Brain microvascular endothelial cell (primary cell): ENCODE data around the gene LRRC18.

Source experiments
- DNase-seq: peaks from one replicate; pipeline ENCODE4 v3.0.0-alpha.2; 2020
- H3K27ac ChIP-seq: fragments of 250-450 bp; sonication (Bioruptor Pico); 2 replicates; pipeline ENCODE4 v1.5.1; 2020; ENCODE audit warnings: mild to moderate bottlenecking, moderate library complexity
- H3K27me3 ChIP-seq: fragments of 250-450 bp; sonication (Bioruptor Pico); replicated peaks from 2 replicates; pipeline ENCODE4 v1.5.1; 2020; ENCODE audit warnings: mild to moderate bottlenecking
- H3K36me3 ChIP-seq: fragments of 250-450 bp; sonication (Bioruptor Pico); replicated peaks from 2 replicates; pipeline ENCODE4 v1.5.1; 2020; ENCODE audit warnings: mild to moderate bottlenecking
- H3K4me3 ChIP-seq: 2 replicates; pipeline ENCODE4 v1.5.1; 2011; ENCODE audit warnings: low read depth, mild to moderate bottlenecking, control low read depth, low read length, moderate library complexity
- in situ Hi-C: cut with HindIII; loops from 2 replicates; pipeline ENCODE4 v1.10.0; 2017; ENCODE audit warnings: low sequenced_read_pairs, low pct_ligation_motif_present
- TF ChIP-seq, protein P1 (sequence below): IDR thresholded peaks from 2 replicates; pipeline ENCODE4 v1.5.1; 2011; ENCODE audit warnings: low read depth, mild to moderate bottlenecking, moderate library complexity, low read length, control low read depth, inconsistent platforms; ENCODE audit errors: missing control alignments

Gene LRRC18

DNA sequence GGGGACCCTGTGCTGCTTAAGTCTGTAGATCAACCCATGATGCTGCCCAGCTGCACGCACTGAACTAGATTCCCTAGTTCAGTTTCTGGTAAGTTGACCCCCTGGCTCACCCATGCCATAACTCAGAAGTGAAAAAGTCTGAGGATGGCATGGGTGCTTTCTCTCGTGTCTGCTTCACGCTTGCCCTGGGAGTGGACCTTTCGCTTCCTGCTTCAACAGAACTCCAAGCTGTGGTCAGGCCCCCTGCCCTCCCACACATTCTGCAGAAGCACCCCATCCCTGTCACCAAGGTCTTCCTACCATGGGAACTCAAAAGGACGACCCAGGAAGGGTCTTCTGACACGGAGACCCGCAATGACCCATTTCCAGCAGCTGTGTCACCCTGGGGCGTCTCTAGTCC is 39.9 kb downstream of the LRRC18 start:
- TF ChIP-seq, protein P1, sequence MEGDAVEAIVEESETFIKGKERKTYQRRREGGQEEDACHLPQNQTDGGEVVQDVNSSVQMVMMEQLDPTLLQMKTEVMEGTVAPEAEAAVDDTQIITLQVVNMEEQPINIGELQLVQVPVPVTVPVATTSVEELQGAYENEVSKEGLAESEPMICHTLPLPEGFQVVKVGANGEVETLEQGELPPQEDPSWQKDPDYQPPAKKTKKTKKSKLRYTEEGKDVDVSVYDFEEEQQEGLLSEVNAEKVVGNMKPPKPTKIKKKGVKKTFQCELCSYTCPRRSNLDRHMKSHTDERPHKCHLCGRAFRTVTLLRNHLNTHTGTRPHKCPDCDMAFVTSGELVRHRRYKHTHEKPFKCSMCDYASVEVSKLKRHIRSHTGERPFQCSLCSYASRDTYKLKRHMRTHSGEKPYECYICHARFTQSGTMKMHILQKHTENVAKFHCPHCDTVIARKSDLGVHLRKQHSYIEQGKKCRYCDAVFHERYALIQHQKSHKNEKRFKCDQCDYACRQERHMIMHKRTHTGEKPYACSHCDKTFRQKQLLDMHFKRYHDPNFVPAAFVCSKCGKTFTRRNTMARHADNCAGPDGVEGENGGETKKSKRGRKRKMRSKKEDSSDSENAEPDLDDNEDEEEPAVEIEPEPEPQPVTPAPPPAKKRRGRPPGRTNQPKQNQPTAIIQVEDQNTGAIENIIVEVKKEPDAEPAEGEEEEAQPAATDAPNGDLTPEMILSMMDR: no peak
- H3K27me3 ChIP-seq: no peaks in the 10 kb centered on the region
- no peaks in the 10 kb centered on the region for H3K36me3 ChIP-seq
- DNase-seq: no peak
- in situ Hi-C loops: no loop called here
- H3K4me3 ChIP-seq: no peak overlapping the region
- no peak overlapping the region for H3K27ac ChIP-seq

DNA sequence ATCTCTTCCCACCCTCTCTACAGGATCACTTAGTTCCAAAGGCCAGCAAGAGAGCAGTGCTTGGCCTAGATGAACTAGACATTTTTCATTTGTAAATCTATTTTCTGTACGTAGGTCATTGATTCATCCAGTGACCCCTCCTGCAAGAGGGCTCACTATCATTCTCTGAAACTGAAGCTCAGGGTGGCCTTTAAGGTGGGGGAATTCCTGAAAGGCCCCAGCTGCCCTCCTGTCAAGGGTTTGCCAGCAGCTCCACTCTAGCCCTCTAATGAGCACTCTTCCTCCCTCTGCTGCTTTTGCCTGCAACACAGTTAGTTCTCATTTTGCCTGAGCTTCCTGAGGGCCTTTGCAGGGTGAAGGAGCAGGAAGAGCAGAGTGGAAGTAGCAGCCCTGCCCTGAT is 41.2 kb downstream of the LRRC18 start:
- in situ Hi-C loops: no loop called here
- H3K27ac ChIP-seq: no peak overlapping the region
- no peaks in the 10 kb centered on the region for H3K36me3 ChIP-seq

DNA sequence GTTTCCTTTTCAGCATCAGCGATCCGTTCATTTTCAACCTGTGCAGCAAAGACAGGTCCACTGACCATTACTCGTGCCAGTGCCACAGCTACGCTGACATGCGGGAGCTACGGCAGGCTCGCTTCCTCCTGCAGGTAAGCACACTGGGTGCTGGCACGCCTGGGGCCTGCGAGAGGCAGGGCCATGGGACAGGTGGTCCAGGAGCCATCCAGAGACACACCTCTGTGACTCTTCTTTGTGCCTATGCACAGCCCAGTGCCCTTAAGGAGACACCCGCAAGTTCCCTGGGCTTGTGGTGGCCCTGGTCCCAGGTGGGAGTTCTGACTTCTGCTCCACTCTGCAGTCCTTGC is 42.2 kb downstream of the LRRC18 start:
- H3K36me3 ChIP-seq: no peaks in the 10 kb centered on the region
- no peak overlapping the region for H3K4me3 ChIP-seq
- DNase-seq: no peak
- H3K27me3 ChIP-seq: no peaks in the 10 kb centered on the region
- TF ChIP-seq, protein P1: no peak
- H3K27ac ChIP-seq: no peak overlapping the region
- in situ Hi-C loops: no loop called here

More for the DNA sequence above, 41.2 kb downstream of the LRRC18 start:
- TF ChIP-seq, protein P1: no peak
- no peaks in the 10 kb centered on the region for H3K27me3 ChIP-seq
- no peak overlapping the region for H3K4me3 ChIP-seq
- DNase-seq: no peak

DNA sequence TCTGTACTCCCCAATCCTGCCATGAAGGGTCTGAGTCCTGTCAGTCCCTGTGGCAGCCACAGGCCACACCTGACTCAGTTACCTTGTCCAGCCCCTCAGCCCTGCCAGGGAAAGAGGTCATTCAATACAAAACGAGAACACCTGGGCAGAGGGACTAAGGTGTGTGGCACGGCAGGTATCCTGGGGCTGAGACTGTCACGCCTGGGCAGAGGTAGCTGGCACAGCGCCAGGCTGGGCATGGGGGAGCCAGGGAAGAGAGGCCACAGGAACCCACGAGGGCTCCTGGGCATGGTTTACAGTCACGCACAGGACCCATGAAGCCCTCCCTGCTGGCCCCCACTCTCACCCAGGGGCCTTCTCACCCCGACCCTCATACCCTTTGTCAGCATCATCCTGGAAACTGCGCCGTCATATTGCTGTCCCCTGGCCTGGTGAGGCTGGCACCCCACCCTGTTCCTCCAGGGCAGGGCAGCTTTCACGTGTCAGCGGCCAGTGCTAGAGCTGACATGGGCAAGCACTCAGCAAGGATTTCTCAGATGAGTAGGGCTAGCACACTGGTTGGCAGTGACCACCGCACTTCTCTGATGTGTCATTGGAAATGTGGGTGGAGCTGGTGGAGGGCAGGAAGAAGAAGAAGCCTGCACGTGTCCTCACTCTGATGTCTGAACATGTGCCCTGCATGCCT is 42.7 kb downstream of the LRRC18 start:
- DNase-seq: no peak
- H3K4me3 ChIP-seq: no peak overlapping the region
- no peaks in the 10 kb centered on the region for H3K36me3 ChIP-seq
- in situ Hi-C loops: no loop called here
- TF ChIP-seq, protein P1: no peak
- H3K27ac ChIP-seq: no peak overlapping the region
- no peaks in the 10 kb centered on the region for H3K27me3 ChIP-seq

DNA sequence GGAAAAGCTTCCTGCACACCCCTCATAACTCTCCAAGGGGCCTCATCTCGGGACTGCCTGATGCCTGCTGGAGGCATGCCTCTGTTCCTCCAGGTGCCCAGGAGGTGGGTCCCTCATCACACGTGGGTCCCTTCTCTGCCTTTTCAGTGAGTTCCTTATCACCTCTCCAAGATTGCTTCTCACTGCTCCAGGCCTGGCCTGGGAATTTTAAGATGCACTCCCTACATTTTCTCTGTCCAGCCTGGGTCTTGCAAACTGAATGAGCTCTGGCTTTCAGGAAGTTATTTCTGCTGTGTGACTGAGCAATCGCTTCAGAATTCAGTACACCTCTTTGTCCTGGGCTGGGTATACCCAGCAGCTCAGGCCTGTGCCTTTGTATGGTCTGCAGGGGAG is 43.8 kb downstream of the LRRC18 start:
- TF ChIP-seq, protein P1: no peak
- no peaks in the 10 kb centered on the region for H3K27me3 ChIP-seq
- in situ Hi-C loops: no loop called here
- H3K27ac ChIP-seq: no peak overlapping the region
- no peak overlapping the region for H3K4me3 ChIP-seq
- DNase-seq: no peak
- H3K36me3 ChIP-seq: no peaks in the 10 kb centered on the region
